ENCODE results near the gene IPO9.

The IPO9 gene

GRCh38 chr1:201876148-201876818 is 47.3 kb downstream of the IPO9 start:
- TF ChIP-seq CTCF (conservative IDR thresholded peaks at IDR 0.05; ENCODE audit: control insufficient read depth, insufficient read depth, low read depth, low read length): peak; percentile 44
- peak; percentile 31 for DNase-seq (ENCODE audit: low read depth)
- no peak overlapping the region for H3K4me3 ChIP-seq (ENCODE audit: control insufficient read depth, low read depth, low read length)

DNA sequence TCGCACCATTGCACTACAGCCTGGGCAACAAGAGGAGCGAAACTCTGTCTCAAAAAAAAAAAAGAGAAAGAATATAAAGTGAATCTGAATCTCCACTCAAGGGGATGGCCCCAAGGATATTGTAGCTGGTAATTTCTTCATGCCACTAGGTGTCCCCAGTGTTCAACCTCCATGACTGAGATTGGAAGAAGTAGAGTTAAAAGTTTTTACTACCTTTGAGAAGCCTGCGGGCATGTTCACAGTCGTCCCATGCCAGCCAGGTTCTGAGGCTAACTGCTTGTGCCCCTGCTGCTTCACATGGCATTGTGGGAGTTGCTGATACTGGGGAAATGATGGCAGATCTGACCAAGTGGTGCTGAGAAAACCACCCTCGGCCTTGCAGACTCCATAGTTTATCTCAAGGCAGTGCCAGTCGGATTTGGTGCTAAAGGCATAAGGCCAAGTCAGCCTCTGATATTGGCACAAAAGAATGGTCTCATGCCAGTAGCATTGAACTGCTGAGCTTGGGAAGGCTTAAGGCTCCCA is 49.0 kb downstream of the IPO9 start:
- DNase-seq (ENCODE audit: low read depth): peak; percentile 66
- peak; percentile 76 for TF ChIP-seq CTCF (conservative IDR thresholded peaks at IDR 0.05; ENCODE audit: control insufficient read depth, insufficient read depth, low read depth, low read length)
- H3K4me3 ChIP-seq (ENCODE audit: control insufficient read depth, low read depth, low read length): no peak overlapping the region

DNA sequence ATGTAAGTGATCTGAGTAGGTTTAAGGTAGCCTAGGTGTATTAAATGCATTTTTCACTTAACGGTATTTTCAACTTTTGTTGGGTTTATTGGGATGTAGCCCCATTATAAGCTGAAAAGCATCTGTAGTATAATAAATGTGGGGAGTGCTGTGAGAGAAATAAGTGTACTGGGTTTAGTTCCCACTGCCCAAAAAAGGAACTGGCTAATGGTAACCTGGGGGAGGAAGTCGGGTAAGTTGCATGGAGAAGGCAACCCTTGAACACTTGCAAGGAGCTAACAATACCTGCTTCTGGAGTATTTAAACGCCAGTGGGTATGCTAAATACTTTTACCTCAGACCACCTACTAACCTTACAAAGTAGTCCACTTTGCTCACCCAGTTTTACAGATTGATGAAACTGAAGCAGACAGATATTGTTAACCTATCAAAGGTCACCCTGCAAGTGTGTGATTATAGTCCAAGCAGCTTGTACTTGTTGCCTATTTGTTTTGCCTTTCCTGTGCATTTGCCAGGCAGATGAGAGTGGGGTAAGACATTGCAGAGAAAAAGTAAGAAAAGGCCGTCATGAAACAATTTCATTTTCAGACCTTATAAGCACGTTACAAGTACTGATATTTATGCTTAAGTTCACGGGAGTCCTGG is 52.1 kb downstream of the IPO9 start:
- no peak for DNase-seq (ENCODE audit: low read depth)
- TF ChIP-seq CTCF (conservative IDR thresholded peaks at IDR 0.05; ENCODE audit: control insufficient read depth, insufficient read depth, low read depth, low read length): no peak
- H3K4me3 ChIP-seq (ENCODE audit: control insufficient read depth, low read depth, low read length): no peak overlapping the region

- DNase-seq (ENCODE audit: low read depth): no peak
- no peak overlapping the region for H3K4me3 ChIP-seq (ENCODE audit: control insufficient read depth, low read depth, low read length)
Observed at GRCh38 chr1:201881617-201882016, 52.7 kb downstream of the IPO9 start.

GRCh38 chr1:201882665-201883132 is 53.7 kb downstream of the IPO9 start:
- H3K4me3 ChIP-seq (ENCODE audit: control insufficient read depth, low read depth, low read length): no peak overlapping the region
- TF ChIP-seq CTCF (conservative IDR thresholded peaks at IDR 0.05; ENCODE audit: control insufficient read depth, insufficient read depth, low read depth, low read length): peak; percentile 32
- DNase-seq (ENCODE audit: low read depth): peak; percentile 85

More at GRCh38 chr1:201881617-201882016, 52.7 kb downstream of the IPO9 start:
- TF ChIP-seq CTCF (conservative IDR thresholded peaks at IDR 0.05; ENCODE audit: control insufficient read depth, insufficient read depth, low read depth, low read length): no peak

DNA sequence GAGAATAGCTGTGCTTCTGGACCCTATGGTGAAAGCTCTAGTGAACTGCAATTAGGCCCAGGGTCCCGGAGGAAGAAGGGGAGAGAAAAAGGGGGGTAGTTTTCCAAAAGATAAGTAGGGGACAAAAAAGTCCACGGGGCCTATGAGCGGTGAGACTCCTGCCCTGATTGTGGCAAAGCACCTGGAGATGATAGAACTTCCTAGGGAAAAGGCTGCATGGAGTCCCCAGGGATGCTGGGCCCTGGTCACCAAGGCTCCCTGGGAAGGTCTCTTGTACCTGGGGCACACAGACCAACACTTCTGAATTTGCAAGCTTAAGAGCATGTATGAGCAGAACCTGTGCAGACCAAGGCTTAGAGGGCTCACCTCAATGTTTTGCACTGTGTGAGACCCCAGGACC is 54.3 kb downstream of the IPO9 start:
- H3K4me3 ChIP-seq (ENCODE audit: control insufficient read depth, low read depth, low read length): no peak overlapping the region
- no peak for DNase-seq (ENCODE audit: low read depth)
- no peak for TF ChIP-seq CTCF (conservative IDR thresholded peaks at IDR 0.05; ENCODE audit: control insufficient read depth, insufficient read depth, low read depth, low read length)
